AG04450 (cell line): ENCODE results near the gene HMSD. TPM values are rescaled to one million over a fixed set of nuclear protein-coding genes. Genes with fewer than 3 reads are reported as not detected.

Source experiments
- CTCF ChIA-PET: fragments of 300-600, 350-600 bp; formaldehyde crosslinking; extraction: SDS; loops from one replicate; lab custom pipeline; 2022; ENCODE audit warnings: antibody characterized with exemption, inconsistent platforms; lab: Charles Lee
- POLR2A ChIA-PET: fragments of 350-600 bp; formaldehyde crosslinking; extraction: SDS; loops from one replicate; lab custom pipeline; 2021; ENCODE audit warnings: antibody characterized with exemption, inconsistent platforms; lab: Yijun Ruan, JAX
- DNase-seq: peaks from one replicate; pipeline ENCODE4 v3.0.0-alpha.2; 2011; ENCODE audit warnings: low read depth, low spot score
- H3K27ac ChIP-seq: one replicate; pipeline ENCODE4 v1.5.1; 2012; ENCODE audit warnings: low read depth, low read length, control low read depth
- H3K27me3 ChIP-seq: one replicate; pipeline ENCODE4 v1.6.0; 2012; ENCODE audit warnings: low read length; ENCODE audit not compliant: control insufficient read depth, insufficient read depth
- H3K4me3 ChIP-seq: 2 replicates; pipeline ENCODE4 v1.5.1; 2011; ENCODE audit warnings: mild to moderate bottlenecking, low read depth, low read length, control low read depth
- H3K9me3 ChIP-seq: 2 replicates; pipeline ENCODE4 v1.5.1; 2012; ENCODE audit warnings: low read length; ENCODE audit not compliant: control insufficient read depth, insufficient read depth
- CTCF ChIP-seq: IDR thresholded peaks from 2 replicates; pipeline ENCODE4 v1.5.1; 2011; ENCODE audit warnings: low read depth, low read length, control low read depth, inconsistent platforms
- polyA plus RNA-seq: library from polyadenylated mRNA; depleted of rRNA; stranded (reverse); fragments of >200 nt; gene quantifications from 2 replicates; pipeline ENCODE4 v1.2.3, GENCODE V29; 2011; rRNA removed

Gene HMSD
- polyA plus RNA-seq, 1 experiment: 0.63 TPM

GRCh38 chr18:64002581-64002980 lies 53.5 kb downstream of the HMSD start:
- Histone ChIP-seq H3K4me3 (no peak overlapping the region), H3K27ac (no peak overlapping the region), H3K27me3 (peaks cover 21% of the 10 kb centered on the region), H3K9me3 (no peaks in the 10 kb centered on the region)
- DNase-seq: no peak
- CTCF ChIA-PET: interaction anchor here (1.1 kb wide), 1 partner anchor 8 kb away, joined by 6 read pairs; no protein-coding TSS in a partner anchor
- POLR2A ChIA-PET: no interaction called here
- TF ChIP-seq CTCF: no peak

GRCh38 chr18:64009305-64009704 lies 60.2 kb downstream of the HMSD start:
- ChIA-PET POLR2A (no interaction called here), CTCF (interaction anchor here (0.6 to 3.5 kb wide), 4 partner anchors 9 to 1151 kb away, joined by 7 to 18 read pairs (median 9); no protein-coding TSS in a partner anchor)
- no peak overlapping the region for H3K27ac ChIP-seq

More at GRCh38 chr18:64009305-64009704, 60.2 kb downstream of the HMSD start:
- Histone ChIP-seq H3K4me3 (no peak overlapping the region), H3K9me3 (no peaks in the 10 kb centered on the region), H3K27me3 (no peaks in the 10 kb centered on the region)
- no peak for DNase-seq
- TF ChIP-seq CTCF: no peak

Other genes starting within 250 kb of the HMSD start
- not detected in 2 replicates for gene SERPINB11, start 246.3 kb upstream of the HMSD start, polyA plus RNA-seq
- 23.1 and 28.1 TPM in 2 replicates for gene SERPINB7, start 173.9 kb upstream of the HMSD start, polyA plus RNA-seq
- gene SERPINB2, start 61.6 kb upstream of the HMSD start, polyA plus RNA-seq: 5.3 and 6.9 TPM in 2 replicates
- 0.19 TPM in 1 of 2 replicates, not detected in the other for gene SERPINB10, start 41.3 kb upstream of the HMSD start, polyA plus RNA-seq
- 14.7 and 17.9 TPM in 2 replicates for gene SERPINB8, start 20.8 kb downstream of the HMSD start, polyA plus RNA-seq
- gene LINC00305, start 199.8 kb downstream of the HMSD start, polyA plus RNA-seq: not detected in 2 replicates